Parietal lobe (tissue), 2 donors: ENCODE data around the gene CCDC9. TPM values are rescaled to one million over a fixed set of nuclear protein-coding genes. Genes with fewer than 3 reads are reported as not detected.

Source experiments
- small RNA-seq: library from RNA; depleted of rRNA; stranded (forward); fragments of <200 nt; gene quantifications from one replicate; pipeline ENCODE3, GENCODE V24; 2014; ENCODE audit warnings: low replicate concordance
- total RNA-seq: library from RNA; depleted of rRNA; stranded (reverse); fragments of >200 nt; gene quantifications from one replicate; pipeline ENCODE4 v1.2.3, GENCODE V29; 2014

Gene CCDC9
- 3.8 TPM for total RNA-seq

GRCh38 chr19:47255879-47256692 lies at the start of gene CCDC9:
Gene CCDC9 (plus strand): TSS chr19:47256525. CDS start chr19:47258401, 1,876 bp downstream.

GRCh38 chr19:47230921-47231214 lies 25.5 kb upstream of the CCDC9 start, which contains the start of gene BBC3:
Gene BBC3 (minus strand): TSS chr19:47231199. CDS start chr19:47228431, 2,768 bp downstream.

GRCh38 chr19:47274071-47274890 lies 18.0 kb downstream of the CCDC9 start, which contains the start of gene INAFM1:
Gene INAFM1 (plus strand): TSS chr19:47274885. CDS start chr19:47274920, 35 bp downstream.

GRCh38 chr19:47309608-47310007 lies 53.3 kb downstream of the CCDC9 start, which contains the start of gene C5AR1:
Gene C5AR1 (plus strand): TSS chr19:47309861. CDS start chr19:47309896, 35 bp downstream.

Small RNA genes lying within 50 kb of the gene (small RNA-seq; reads per million reads assigned to genes)
- not detected for gene MIR3190

Other genes starting within 250 kb of the CCDC9 start
- gene NPAS1, start 236.7 kb upstream of the CCDC9 start, total RNA-seq, result 10.0 TPM
- gene TMEM160, start 207.9 kb upstream of the CCDC9 start, total RNA-seq, result 11.3 TPM
- gene ZC3H4, start 142.7 kb upstream of the CCDC9 start, total RNA-seq, result 18.8 TPM
- gene SAE1, start 125.7 kb upstream of the CCDC9 start, total RNA-seq, result 69.2 TPM
- gene BBC3, start 25.3 kb upstream of the CCDC9 start, total RNA-seq, result 10.3 TPM
- gene INAFM1, start 18.4 kb downstream of the CCDC9 start, total RNA-seq, result 5.0 TPM
- 0.31 TPM for gene C5AR1, start 53.3 kb downstream of the CCDC9 start, total RNA-seq
- gene C5AR2, start 75.7 kb downstream of the CCDC9 start, total RNA-seq, result under 0.01 TPM
- 23.2 TPM for gene DHX34, start 92.8 kb downstream of the CCDC9 start, total RNA-seq
- 94.8 TPM for gene MEIS3, start 163.0 kb downstream of the CCDC9 start, total RNA-seq
- gene SLC8A2, start 215.4 kb downstream of the CCDC9 start, total RNA-seq, result 42.3 TPM
- 6.9 TPM for gene KPTN, start 227.7 kb downstream of the CCDC9 start, total RNA-seq